ENCODE results near the gene FAM50A.

FAM50A gene

GRCh38 chrX:154439841-154440240 is 4.1 kb upstream of the FAM50A start:
- DNase-seq (ENCODE audit: low read depth, low spot score), result no peak

- no peak for DNase-seq (ENCODE audit: low read depth, low spot score)
These were observed 3.2 kb upstream of the FAM50A start for GRCh38 chrX:154440623-154441357.

- DNase-seq (ENCODE audit: low read depth, low spot score), result no peak
These were observed 2.4 kb upstream of the FAM50A start for GRCh38 chrX:154441564-154441963.

- DNase-seq (ENCODE audit: low read depth, low spot score), result no peak
These were observed 1.8 kb upstream of the FAM50A start for GRCh38 chrX:154441984-154442707.

GRCh38 chrX:154443479-154443910 is 446 bp upstream of the FAM50A start:
- DNase-seq (ENCODE audit: low read depth, low spot score), result no peak

- no peak for DNase-seq (ENCODE audit: low read depth, low spot score)
These were observed 860 bp downstream of the FAM50A start for GRCh38 chrX:154444755-154445246.

- no peak for DNase-seq (ENCODE audit: low read depth, low spot score)
These were observed 1.8 kb downstream of the FAM50A start for GRCh38 chrX:154445776-154446175.

GRCh38 chrX:154446430-154446829 is 2.5 kb downstream of the FAM50A start:
- DNase-seq (ENCODE audit: low read depth, low spot score), result no peak

- DNase-seq (ENCODE audit: low read depth, low spot score), result no peak
These were observed 4.5 kb downstream of the FAM50A start for GRCh38 chrX:154448484-154448883.

GRCh38 chrX:154449618-154450017 is 5.7 kb downstream of the FAM50A start:
- no peak for DNase-seq (ENCODE audit: low read depth, low spot score)

GRCh38 chrX:154450312-154450711 is 6.4 kb downstream of the FAM50A start:
- DNase-seq (ENCODE audit: low read depth, low spot score), result no peak

GRCh38 chrX:154452823-154453222 is 8.9 kb downstream of the FAM50A start:
- no peak for DNase-seq (ENCODE audit: low read depth, low spot score)

GRCh38 chrX:154457491-154458115 is 13.7 kb downstream of the FAM50A start:
- DNase-seq (ENCODE audit: low read depth, low spot score), result peak; percentile 8

GRCh38 chrX:154458116-154458953 is 14.4 kb downstream of the FAM50A start, which contains the start of gene PLXNA3:
Gene PLXNA3, plus strand, starts transcription at chrX:154458281. Its CDS starts 1,903 bp downstream, at chrX:154460184.
- peak; percentile 39 for DNase-seq (ENCODE audit: low read depth, low spot score)

- no peak for DNase-seq (ENCODE audit: low read depth, low spot score)
These were observed 15.2 kb downstream of the FAM50A start for GRCh38 chrX:154458954-154459778.

GRCh38 chrX:154459832-154460231 is 15.9 kb downstream of the FAM50A start:
- DNase-seq (ENCODE audit: low read depth, low spot score), result no peak

- no peak for DNase-seq (ENCODE audit: low read depth, low spot score)
These were observed 16.4 kb downstream of the FAM50A start for GRCh38 chrX:154460326-154460725.

GRCh38 chrX:154462396-154462795 is 18.5 kb downstream of the FAM50A start:
- DNase-seq (ENCODE audit: low read depth, low spot score), result no peak

GRCh38 chrX:154463611-154464220 is 19.8 kb downstream of the FAM50A start:
- no peak for DNase-seq (ENCODE audit: low read depth, low spot score)

- no peak for DNase-seq (ENCODE audit: low read depth, low spot score)
These were observed 20.9 kb downstream of the FAM50A start for GRCh38 chrX:154464806-154465365.
